Measurements from ENCODE around the gene CTU1.
"Not testable (repeated sequence)": the region's sequence is repeated elsewhere in the genome, so short reads cannot be mapped to it uniquely, and the experiment has no call there.

The CTU1 gene

DNA sequence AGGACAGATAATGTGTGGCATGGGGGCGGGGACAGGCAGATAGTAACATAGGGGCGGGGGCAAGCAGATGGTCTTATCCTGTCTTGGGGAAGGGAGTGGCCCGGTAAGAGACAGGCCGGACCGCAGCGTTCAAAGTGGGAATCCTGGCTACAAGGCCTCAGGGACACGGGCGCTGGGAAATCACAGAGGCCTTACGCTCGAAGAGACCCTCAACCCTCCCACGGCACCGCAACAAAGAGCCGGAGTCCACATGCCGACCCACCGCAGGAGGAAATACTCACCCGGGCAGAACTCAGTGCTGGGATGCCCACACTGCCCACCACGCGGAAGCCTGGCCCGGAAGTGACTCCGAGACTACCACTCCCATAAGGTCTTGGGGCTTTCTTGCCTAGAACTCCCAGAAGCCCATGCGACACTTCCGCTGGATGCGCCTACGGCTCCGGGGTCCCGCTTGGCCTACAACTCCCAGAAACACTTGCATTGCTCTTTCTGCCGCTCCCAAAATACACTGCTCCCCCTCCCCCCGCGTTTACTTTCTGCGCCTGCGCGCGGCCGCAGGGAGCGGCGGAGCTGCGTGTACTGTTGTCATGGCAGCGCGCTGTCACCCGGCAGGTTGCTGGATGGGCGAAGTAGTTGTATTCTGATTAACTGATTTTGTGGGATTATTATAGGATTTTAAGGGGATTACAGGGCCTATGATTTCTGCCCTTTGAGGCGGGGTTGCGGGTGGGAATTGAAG lies at the start of gene CTU1:
Gene CTU1, minus strand, starts transcription at position 344 of the 739 bp plus-strand sequence. CDS start 3,840 bp downstream, outside the sequence.
- peak; percentile 95 for DNase-seq

- no peak for DNase-seq
Measured at GRCh38 chr19:51157265-51157664, 49.1 kb upstream of the CTU1 start.

GRCh38 chr19:51156710-51157109 lies 48.5 kb upstream of the CTU1 start:
- DNase-seq = no peak

DNA sequence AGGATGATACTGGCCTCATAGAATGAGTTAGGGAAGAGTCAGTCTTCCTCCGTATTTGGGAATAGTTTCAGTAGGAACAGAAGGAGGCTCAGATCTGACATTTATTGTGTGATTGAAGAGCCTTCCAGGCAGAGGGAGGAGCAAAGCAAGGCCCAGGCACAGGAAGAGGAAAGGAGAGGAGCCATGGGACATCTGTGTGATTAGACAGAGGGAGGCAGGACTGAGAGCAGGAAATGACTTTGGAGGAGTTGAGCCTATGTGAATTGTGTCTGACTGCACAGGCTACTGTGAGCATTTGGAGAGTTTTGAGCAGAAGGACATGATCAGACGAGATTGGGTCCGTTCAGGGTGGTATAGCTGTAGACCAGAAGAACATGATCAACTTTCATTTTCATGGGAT lies 42.4 kb upstream of the CTU1 start:
- DNase-seq = no peak

DNA sequence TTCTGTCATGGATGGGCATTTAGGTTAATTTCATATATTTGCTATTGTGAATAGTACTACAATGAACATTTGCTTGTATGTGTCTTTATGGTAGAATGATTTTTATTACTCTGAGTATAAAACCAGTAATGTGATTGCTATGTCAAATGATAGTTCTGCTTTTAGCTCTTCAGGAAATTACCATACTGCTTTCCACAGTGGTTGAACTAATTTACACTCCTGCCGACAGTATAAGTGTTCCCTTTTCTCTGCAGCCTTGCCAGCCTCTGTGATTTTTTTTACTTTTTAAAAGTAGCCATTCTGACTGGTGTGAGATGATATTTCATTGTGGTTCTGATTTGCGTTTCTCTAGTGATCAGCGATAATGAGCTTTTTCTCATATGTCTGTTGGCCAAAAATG lies 40.4 kb upstream of the CTU1 start:
- DNase-seq = no peak

DNA sequence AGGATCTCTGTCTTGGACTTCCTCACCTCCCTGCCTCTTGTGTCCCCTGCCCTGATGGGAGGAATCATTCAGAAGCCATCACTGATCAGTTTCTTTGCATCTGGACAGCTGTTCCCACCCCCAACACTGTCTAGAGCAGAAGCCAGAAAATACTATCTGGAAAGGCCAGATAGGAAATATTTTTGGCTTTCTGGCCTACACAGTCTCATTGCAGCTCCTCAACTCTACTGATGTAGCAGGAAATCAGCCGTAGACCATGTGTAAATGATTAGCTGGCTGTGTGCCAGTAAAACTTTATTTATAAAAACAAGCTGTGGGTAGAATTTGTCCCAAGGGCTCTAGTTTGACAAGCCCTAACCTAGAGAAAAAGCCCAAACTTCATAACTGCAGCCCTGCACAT lies 39.5 kb upstream of the CTU1 start:
- no peak for DNase-seq

DNA sequence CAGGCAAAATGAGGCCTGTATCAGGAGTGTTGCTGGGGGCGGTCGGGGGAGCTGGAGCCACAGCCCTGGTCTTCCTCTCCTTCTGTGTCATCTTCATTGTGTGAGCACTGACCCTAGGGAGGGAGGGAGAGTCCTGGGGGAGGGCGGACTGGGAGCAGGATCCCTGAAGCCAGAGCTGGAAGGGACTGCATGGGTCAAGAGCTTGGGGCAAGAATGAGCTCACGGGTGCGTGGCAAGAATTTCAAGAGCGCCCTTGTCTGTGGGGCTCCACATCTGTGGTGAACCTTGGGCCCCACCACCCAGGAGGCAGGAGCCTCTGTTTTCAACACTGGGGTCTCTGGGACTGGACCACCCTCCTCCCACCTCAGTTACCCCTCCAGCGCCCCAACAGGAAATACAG lies 38.5 kb upstream of the CTU1 start:
- DNase-seq = no peak

GRCh38 chr19:51145916-51146493 lies 37.8 kb upstream of the CTU1 start:
- DNase-seq = no peak

GRCh38 chr19:51144482-51145045 lies 36.4 kb upstream of the CTU1 start:
- no peak for DNase-seq

GRCh38 chr19:51143486-51143885 lies 35.3 kb upstream of the CTU1 start:
- no peak for DNase-seq

DNA sequence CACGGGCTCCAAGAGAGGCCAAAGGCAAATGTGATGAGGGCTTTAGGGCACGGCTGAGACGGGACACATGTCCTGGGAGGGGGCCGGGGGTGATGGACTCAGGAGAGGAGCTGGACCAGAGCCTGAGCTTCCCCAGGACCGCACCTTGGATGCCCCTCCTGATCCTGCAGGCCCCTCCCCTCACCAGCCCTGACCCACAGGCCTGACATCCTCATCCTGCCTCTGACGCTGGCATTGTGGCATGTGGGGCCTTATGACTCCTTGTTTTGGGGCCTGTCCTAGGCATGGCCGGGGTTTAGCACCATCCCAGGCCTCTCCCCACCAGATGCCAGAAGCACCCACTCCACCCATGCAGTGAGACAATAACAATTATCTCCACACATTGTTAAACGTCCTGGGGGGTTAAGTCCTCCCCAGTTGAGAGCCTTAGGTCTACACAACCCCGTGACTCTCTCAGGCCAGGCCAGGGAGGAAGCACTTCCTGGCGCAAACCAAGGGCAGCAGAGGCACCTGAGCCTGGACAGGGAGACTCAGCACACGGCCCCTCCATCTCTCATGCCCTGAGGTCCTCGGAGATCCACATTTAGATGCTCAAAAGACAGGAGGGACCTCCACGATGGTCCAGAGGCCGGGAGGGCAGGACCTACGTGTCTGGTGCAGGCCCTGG lies 34.7 kb upstream of the CTU1 start:
- DNase-seq = not testable (repeated sequence)

DNA sequence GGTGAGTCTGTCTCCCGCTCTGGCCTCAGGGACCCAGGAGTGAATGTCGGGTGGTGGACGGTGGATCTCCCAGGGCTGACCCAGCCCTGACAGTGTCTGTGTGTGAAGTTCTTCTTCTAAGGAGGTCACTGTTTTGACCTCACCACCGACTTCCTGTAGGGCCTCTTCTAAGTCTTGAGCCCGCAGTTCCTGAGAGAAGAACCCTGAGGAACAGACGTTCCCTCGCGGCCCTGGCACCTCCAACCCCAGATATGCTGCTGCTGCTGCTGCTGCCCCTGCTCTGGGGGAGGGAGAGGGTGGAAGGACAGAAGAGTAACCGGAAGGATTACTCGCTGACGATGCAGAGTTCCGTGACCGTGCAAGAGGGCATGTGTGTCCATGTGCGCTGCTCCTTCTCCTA lies 33.9 kb upstream of the CTU1 start, which contains the start of gene SIGLEC7:
Gene SIGLEC7, plus strand, starts transcription at position 183 of the 400 bp plus-strand sequence. Its CDS starts 69 bp downstream, at position 252.
- DNase-seq = no peak

DNA sequence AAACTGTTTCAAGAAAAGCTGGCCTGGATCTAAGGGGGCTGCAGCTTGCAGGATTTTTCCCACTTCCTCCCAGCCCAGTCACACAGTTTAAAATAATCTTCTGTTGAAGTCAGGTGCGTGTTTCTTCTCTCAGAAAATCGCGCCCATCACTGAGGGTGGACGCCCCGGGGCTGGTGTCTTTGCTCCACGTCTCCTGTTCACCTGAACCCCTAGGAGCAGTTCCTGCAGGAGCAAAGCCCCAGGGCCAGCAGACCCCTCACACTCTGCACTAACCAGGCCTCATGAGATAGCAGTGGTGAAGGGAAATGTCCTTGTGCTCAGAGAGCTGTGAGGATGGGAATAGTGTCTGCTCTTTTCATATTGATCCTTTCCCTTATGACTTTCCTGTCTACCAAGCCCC lies 33.0 kb upstream of the CTU1 start:
- DNase-seq = no peak

DNA sequence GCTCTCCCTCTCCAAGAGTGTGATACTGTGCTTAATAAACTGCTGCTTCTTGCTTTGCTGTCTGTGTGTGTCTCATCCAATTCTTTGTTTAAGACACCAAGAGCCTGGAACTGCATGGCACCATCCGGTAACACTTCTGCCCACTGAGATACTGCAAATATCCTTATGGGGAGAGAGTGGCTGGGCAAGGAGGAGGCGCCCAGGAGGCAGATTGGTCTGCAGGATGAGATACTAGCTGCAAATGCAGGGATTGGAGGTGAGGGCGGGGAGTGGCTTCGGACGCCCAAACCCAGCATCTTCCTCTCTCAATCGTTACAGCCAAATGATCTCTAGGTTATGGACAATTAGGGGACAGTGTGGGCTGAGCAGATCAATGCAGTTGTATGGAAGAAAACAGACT lies 32.2 kb upstream of the CTU1 start:
- DNase-seq = no peak

GRCh38 chr19:51139299-51140014 lies 31.2 kb upstream of the CTU1 start:
- no peak for DNase-seq

DNA sequence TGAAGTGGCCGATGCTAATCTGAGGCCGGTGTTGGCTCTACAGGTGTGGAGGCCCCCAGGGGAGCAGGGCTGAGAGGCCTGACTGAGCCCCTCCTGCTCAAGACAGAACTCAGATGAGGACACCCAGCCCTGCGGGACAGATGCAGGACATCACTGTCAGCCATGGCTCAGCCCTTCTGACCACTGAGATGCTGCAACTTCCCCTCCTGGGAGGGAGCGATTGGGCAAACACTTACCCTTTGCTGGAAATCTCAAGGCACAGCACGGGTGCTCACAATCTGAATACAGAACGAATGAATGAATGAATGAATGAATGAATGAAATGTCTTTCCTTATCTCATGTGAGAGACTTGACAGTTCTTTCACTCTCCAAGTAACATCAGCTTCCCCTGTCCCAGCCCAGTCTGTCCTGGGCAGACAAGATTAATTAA lies 30.4 kb upstream of the CTU1 start:
- no peak for DNase-seq

DNA sequence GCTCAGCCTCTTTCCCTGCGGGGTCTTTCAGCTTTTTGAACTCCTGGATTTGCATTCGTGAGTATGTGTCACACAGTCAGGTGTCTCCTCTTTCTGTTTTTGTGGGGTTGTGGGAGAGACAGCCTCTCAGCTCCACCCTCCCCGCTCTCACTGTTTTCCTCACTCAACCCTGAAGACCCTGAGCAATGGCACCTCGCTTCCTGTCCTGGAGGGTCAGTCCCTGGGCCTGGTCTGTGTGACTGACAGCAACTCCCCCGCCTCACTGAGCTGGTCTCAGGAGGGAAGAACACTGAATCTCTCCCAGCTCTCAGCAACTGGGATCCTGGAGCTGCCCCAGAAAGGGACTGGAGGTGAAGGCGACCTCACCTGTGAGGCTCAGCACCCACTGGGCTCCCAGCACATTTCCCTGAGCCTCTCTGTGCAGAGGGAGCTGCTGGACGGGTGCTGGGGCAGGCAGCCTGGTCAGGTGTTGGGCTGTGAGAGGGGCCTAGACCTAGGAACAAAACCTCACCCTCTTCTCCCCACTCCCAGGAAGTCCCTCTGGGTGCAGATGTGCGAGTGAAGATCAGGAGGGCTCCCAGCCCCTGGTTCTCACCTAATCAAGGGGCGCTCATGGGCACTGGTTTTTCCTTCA lies 29.7 kb upstream of the CTU1 start:
- no peak for DNase-seq

DNA sequence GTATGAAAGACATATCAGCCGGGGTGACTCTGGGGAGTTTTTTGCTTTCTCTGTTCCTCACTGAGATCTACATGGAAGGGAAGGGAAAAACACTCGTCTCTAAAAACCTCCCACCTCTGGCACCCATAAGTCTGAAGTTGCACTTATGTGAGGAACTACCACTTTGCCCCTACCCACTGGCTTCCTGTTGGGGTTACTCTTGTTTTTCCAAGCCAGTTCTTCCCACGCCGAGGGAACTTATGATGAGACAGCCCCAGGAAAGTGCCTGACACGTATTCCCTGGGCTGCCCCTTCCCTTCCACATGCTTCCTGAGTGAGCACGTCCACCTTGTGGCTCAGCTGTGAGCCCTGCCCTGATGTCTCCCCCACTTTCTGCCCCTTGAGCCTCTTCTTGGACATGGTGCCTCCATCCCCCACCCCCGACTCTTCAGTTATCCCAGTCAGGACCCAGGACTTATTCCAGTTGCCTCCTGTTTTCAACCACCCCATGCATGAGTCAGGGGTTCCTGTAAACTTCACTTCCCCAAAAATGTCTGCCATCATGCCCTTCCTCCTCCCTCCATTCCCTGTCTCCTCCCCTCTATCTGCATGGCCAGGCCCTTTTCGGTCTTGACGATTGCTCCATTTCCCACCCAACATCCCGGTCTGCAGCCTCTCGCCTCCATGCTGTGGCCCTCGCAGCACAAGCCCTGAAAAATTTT lies 28.8 kb upstream of the CTU1 start:
- no peak for DNase-seq

DNA sequence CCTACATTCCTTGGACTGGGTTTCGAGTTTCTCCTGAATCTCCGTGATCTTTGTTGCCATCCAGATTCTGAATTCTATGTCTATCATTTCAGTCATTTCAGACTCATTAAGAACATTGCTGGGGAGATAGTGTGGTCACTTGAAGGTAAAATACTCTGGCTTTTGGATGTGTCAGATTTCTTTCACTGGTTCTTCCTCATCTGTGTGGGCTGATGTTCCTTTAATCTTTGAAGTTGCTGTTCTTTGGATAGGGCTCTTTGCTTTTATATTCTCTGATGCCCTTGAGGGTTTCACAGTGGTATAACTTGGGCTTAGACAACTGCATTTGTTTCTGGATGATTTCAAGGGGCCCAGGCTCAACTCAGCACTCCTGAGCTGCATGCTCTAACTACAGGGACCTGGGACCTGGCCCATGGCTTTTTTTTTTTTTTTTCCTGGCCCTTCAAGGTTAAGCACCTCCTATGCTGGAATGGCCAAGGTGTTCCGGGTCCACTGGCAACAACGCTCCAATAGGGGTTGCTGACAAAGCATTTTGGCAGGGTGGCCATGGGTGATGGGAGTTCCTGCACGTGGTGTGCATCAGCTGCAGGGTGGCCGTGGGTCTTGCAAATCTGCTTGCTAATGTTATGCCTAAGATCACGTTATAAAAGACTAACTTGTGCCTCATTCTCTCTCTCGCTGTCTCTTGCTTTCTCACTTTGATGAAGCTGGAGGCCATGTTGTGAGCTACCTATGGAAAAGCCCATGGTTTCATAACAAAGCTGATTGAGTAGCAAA lies 28.0 kb upstream of the CTU1 start:
- no peak for DNase-seq

GRCh38 chr19:51135004-51135403 lies 26.8 kb upstream of the CTU1 start:
- DNase-seq = no peak

All from T1000 (cell line).